B cell (primary cell): Measurements from ENCODE around the gene FBXL14. TPM values are rescaled to one million over a fixed set of nuclear protein-coding genes. Genes with fewer than 3 reads are reported as not detected.

Experiments used
- ATAC-seq: fragments of 200-7000 bp; cut with Tn5 transposase; one replicate; pipeline ENCODE4 v1.10.0; 2021; ENCODE audit warnings: low read depth, mild to moderate bottlenecking, moderate number of reproducible peaks, moderate library complexity
- CTCF ChIA-PET: fragments of 350-600 bp; sonication (Branson Sonifier 250); formaldehyde crosslinking; loops from one replicate; lab custom pipeline; 2021; ENCODE audit warnings: antibody characterized with exemption, inconsistent platforms; lab: Charles Lee
- POLR2A ChIA-PET: fragments of 350-600 bp; sonication (Branson Sonifier 250); formaldehyde crosslinking; loops from one replicate; lab custom pipeline; 2021; ENCODE audit warnings: antibody characterized with exemption; lab: Charles Lee
- DNase-seq: peaks from one replicate; pipeline ENCODE4 v3.0.0; 2013
- H2AFZ ChIP-seq: 2 replicates; pipeline ENCODE4 v1.6.1; 2012; ENCODE audit warnings: mild to moderate bottlenecking, low read depth, low read length; ENCODE audit not compliant: insufficient read depth, poor library complexity, severe bottlenecking
- H3K27ac ChIP-seq, 2 donors: 1 replicate in 1 of 2; 2 replicates in 1 of 2; pipeline ENCODE4 v1.5.1; 2012 to 2013; ENCODE audit warnings: low read length in 2 of 2, mild to moderate bottlenecking in 2 of 2, moderate library complexity in 1 of 2
- H3K27me3 ChIP-seq, 4 experiments: fragments of 200-600 bp in 1 of 4; sonication (generic) in 1 of 4; replicated peaks in 1 of 4; 1 replicate in 2 of 4; 2 replicates in 2 of 4; pipeline versions ENCODE4 v1.6.1 to v1.7.0; 2013 to 2016; ENCODE audit warnings: low read length in 3 of 4, mild to moderate bottlenecking in 2 of 4, mixed read lengths in 1 of 4, moderate library complexity in 1 of 4; ENCODE audit not compliant: insufficient read depth in 4 of 4, control insufficient read depth in 3 of 4; ENCODE audit errors: control extremely low read depth in 1 of 4
- H3K36me3 ChIP-seq, 2 experiments: replicated peaks in 1 of 2; 1 replicate in 1 of 2; 2 replicates in 1 of 2; pipeline versions ENCODE4 v1.6.1 to v1.7.1; 2013; ENCODE audit warnings: low read length in 1 of 2; ENCODE audit not compliant: insufficient read depth in 2 of 2, control insufficient read depth in 1 of 2; ENCODE audit errors: control extremely low read depth in 1 of 2, extremely low read depth in 1 of 2
- H3K4me1 ChIP-seq, 2 donors: fragments of 200-600 bp in 1 of 2; sonication (generic) in 1 of 2; 1 replicate in 1 of 2; 2 replicates in 1 of 2; pipeline versions ENCODE4 v1.5.1 to v1.6.1; 2013 to 2017; ENCODE audit warnings: low read length in 2 of 2; ENCODE audit not compliant: control insufficient read depth in 2 of 2, insufficient read depth in 2 of 2
- H3K4me2 ChIP-seq: replicated peaks from 2 replicates; pipeline ENCODE3; 2012; ENCODE audit warnings: mild to moderate bottlenecking, low read depth, low read length; ENCODE audit not compliant: poor library complexity, severe bottlenecking
- H3K4me3 ChIP-seq, 5 experiments: fragments of 200-600 bp in 1 of 5; sonication (generic) in 1 of 5; 1 replicate in 3 of 5; 2 replicates in 2 of 5; pipeline versions ENCODE4 v1.5.1 to v1.7.0; 2011 to 2016; ENCODE audit warnings: low read length in 4 of 5, mild to moderate bottlenecking in 4 of 5, low read depth in 2 of 5, control low read depth in 1 of 5, moderate library complexity in 1 of 5; ENCODE audit not compliant: insufficient read depth in 1 of 5; ENCODE audit errors: control extremely low read depth in 1 of 5, extremely low read depth in 1 of 5
- H3K79me2 ChIP-seq: fragments of 200-600 bp; sonication (generic); one replicate; pipeline ENCODE4 v1.6.0; 2016; ENCODE audit warnings: low read length; ENCODE audit not compliant: control insufficient read depth, insufficient read depth
- H3K9ac ChIP-seq: fragments of 200-600 bp; sonication (generic); 2 replicates; pipeline ENCODE4 v1.6.1; 2017; ENCODE audit warnings: mild to moderate bottlenecking, low read length, moderate library complexity
- H3K9me3 ChIP-seq, 3 donors: one replicate each; pipeline versions ENCODE4 v1.6.1 to v1.7.1; 2013; ENCODE audit warnings: low read length in 2 of 3; ENCODE audit not compliant: control insufficient read depth in 2 of 3, insufficient read depth in 1 of 3; ENCODE audit errors: control extremely low read depth in 1 of 3
- H4K20me1 ChIP-seq: 2 replicates; pipeline ENCODE4 v1.6.0; 2012; ENCODE audit warnings: mild to moderate bottlenecking, low read length; ENCODE audit not compliant: insufficient read depth, control insufficient read depth, poor library complexity, severe bottlenecking
- H3K27ac Mint-ChIP-seq: one replicate; pipeline ENCODE4 v1.8.0; 2021; ENCODE audit warnings: mixed read lengths
- H3K27me3 Mint-ChIP-seq: one replicate; pipeline ENCODE4 v1.8.0; 2021; ENCODE audit warnings: mixed read lengths
- H3K4me1 Mint-ChIP-seq: one replicate; pipeline ENCODE4 v1.8.0; 2021; ENCODE audit warnings: mixed read lengths
- H3K4me3 Mint-ChIP-seq: one replicate; pipeline ENCODE4 v1.8.0; 2021; ENCODE audit warnings: mixed read lengths
- H3K9me3 Mint-ChIP-seq: one replicate; pipeline ENCODE4 v1.8.0; 2022; ENCODE audit warnings: mixed read lengths; ENCODE audit not compliant: insufficient read depth
- CTCF ChIP-seq: fragments of 200-600 bp; IDR thresholded peaks from one replicate; pipeline ENCODE4 v1.8.0; 2022; ENCODE audit warnings: antibody characterized with exemption, mild to moderate bottlenecking
- EZH2 ChIP-seq: IDR thresholded peaks from 2 replicates; pipeline ENCODE4 v1.6.1; 2012; ENCODE audit warnings: borderline replicate concordance, low read depth, mild to moderate bottlenecking, moderate library complexity, low read length; ENCODE audit not compliant: insufficient read depth, poor library complexity, severe bottlenecking
- WGBS: methylation state at CpG from one replicate; pipeline ENCODE4 v1.1.5; 2013; ENCODE audit warnings: missing lambda C conversion rate; ENCODE audit not compliant: insufficient coverage; 5-methylcytosine and 5-hydroxymethylcytosine counted together
- intact Hi-C: fragments of 100-400 bp; cut with micrococcal nuclease; formaldehyde crosslinking; loops from one replicate; pipeline ENCODE4 v1.10.0; 2022
- polyA plus RNA-seq: library from polyadenylated mRNA; depleted of rRNA; stranded (reverse); fragments of >200 nt; gene quantifications from 2 replicates; pipeline ENCODE4 v1.2.3, GENCODE V29; 2012
- total RNA-seq, 2 donors: library from RNA; stranded (reverse); fragments of 120-200 nt in 1 of 2; gene quantifications; 1 replicate in 1 of 2; 2 replicates in 1 of 2; pipeline versions ENCODE4 v1.2.3 to v1.2.4, GENCODE V29; 2013 to 2022

Gene FBXL14
- total and polyA plus RNA-seq, 2 donors (not counting 1 experiment from before 2014, with no cell fraction given), result 21.6 to 37.3 TPM

GRCh38 chr12:1628666-1629337 is 34.4 kb upstream of the FBXL14 start, which contains the start of gene WNT5B:
Gene WNT5B, plus strand, starts transcription at chr12:1629231. Its CDS starts 2,124 bp downstream, at chr12:1631355.
- ATAC-seq (no peak), DNase-seq (no peak)
- H3K79me2 ChIP-seq, result no peaks in the 10 kb centered on the region
- 84% methylated on average over 10 of the region's 17 CpGs for WGBS
- no peak for TF ChIP-seq CTCF
- TF ChIP-seq EZH2, result no peak
- H3K4me3 ChIP-seq, result peak within 1 kb of the TSS in 4 of 5 experiments; percentile 37 to 70 (median 48)
- H3K27me3 ChIP-seq, result peaks cover 0 to 53% (median 32%) of the 10 kb centered on the region in 4 experiments
- H3K9me3 ChIP-seq, result peaks cover 0 to 7% (median 0%) of the 10 kb centered on the region in 3 donors
- Mint-ChIP-seq H3K27me3 (peaks cover 41% of the 10 kb centered on the region), H3K9me3 (no peaks in the 10 kb centered on the region), H3K27ac (no peak within 1 kb of the TSS), H3K4me3 (peak within 1 kb of the TSS; percentile 78), H3K4me1 (peaks cover 26% of the 10 kb centered on the region)
- intact Hi-C loops, result no loop called here
- peak within 1 kb of the TSS; percentile 99 for H3K4me2 ChIP-seq
- no peak within 1 kb of the TSS for H3K27ac ChIP-seq
- ChIA-PET POLR2A (no interaction called here), CTCF (interaction anchor here (1.3 to 2.5 kb wide), 3 partner anchors 46 to 510 kb away, joined by 3 to 32 read pairs (median 8); no protein-coding TSS in a partner anchor)
- H2AFZ ChIP-seq, result peak within 1 kb of the TSS; percentile 74
- peaks cover 26 to 27% of the 10 kb centered on the region in 2 donors for H3K4me1 ChIP-seq
- peak within 1 kb of the TSS; percentile 59 for H3K9ac ChIP-seq
- no peaks in the 10 kb centered on the region for H4K20me1 ChIP-seq
- H3K36me3 ChIP-seq, result no peaks in the 10 kb centered on the region

GRCh38 chr12:1622406-1622805 is 28.0 kb upstream of the FBXL14 start:
- Mint-ChIP-seq H3K27me3 (peaks cover 10% of the 10 kb centered on the region), H3K27ac (no peak overlapping the region), H3K4me1 (peaks cover 19% of the 10 kb centered on the region), H3K4me3 (no peak overlapping the region), H3K9me3 (no peaks in the 10 kb centered on the region)
- Histone ChIP-seq H3K4me3 (no peak overlapping the region), H3K4me1 (peaks cover 5 to 11% of the 10 kb centered on the region in 2 donors), H3K27ac (no peak overlapping the region), H4K20me1 (no peaks in the 10 kb centered on the region), H3K9ac (no peak overlapping the region), H3K27me3 (peaks cover 0 to 2% (median 0%) of the 10 kb centered on the region in 4 experiments), H3K9me3 (no peaks in the 10 kb centered on the region), H3K4me2 (no peak overlapping the region), H3K36me3 (no peaks in the 10 kb centered on the region), H3K79me2 (no peaks in the 10 kb centered on the region), H2AFZ (no peak overlapping the region)
- CTCF ChIA-PET, result interaction anchor here (0.7 to 1.1 kb wide), 3 partner anchors 30 to 1031 kb away, joined by 3 read pairs; no protein-coding TSS in a partner anchor
- 100% methylated on average over 1 of the region's 3 CpGs for WGBS
- TF ChIP-seq EZH2 (no peak), CTCF (no peak)
- DNase-seq (no peak), ATAC-seq (no peak)
- intact Hi-C loops, result no loop called here
- POLR2A ChIA-PET, result interaction anchor here (0.7 kb wide), 1 partner anchor 46 kb away, joined by 5 read pairs; no protein-coding TSS in a partner anchor
